Stimulated activated CD4-positive, alpha-beta T cell treated with anti-CD3 and anti-CD28 coated beads, Interleukin-4, amount 100 ng/mL, for 1 hour (primary cell): ENCODE measurements around the gene ULK4.
"Not testable (repeated sequence)": the region's sequence is repeated elsewhere in the genome, so short reads cannot be mapped to it uniquely, and the experiment has no call there.

Experiments used
- DNase-seq: peaks from one replicate; pipeline ENCODE4 v3.0.0-alpha.2; 2020

Gene ULK4

DNA sequence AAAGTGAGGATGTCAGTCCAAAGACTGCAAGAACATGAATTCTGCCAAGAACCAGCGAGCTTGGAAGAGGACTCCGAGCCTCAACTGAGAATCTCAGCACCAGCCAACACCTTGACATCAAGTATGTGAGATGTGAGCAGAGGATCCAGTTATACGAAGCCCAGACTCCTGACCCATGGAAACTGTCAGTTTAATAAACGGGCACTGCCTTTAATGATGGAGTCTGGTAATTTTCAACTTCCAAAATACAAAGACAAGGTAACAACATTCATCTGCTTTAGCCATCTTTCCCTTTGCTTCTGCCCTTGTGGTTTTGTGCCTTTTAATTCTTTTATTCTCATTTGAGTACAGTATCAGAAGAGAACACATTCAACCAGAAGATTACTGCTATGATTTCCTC lies 211.9 kb downstream of the ULK4 start:
- no peak for DNase-seq

DNA sequence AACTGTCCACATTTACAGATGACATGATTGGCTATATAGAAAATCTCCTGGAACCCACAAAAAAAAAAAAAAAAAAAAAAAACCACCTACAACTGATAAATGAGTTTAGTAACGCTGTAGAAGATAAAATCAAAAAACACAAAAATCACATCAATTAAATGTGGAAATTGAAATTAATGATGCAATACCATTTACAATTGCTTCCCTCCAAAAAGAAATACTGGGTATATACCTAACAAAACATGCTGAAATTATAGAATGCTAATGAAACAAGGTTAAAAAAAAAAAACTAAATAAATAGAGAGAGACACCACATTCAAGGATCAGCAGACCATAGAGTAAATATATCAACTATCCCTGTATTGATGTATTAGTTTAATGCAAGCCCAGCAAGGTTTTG lies 215.7 kb downstream of the ULK4 start:
- DNase-seq, result no peak

- DNase-seq, result no peak
These were observed 219.8 kb downstream of the ULK4 start for GRCh38 chr3:41742121-41742520.

DNA sequence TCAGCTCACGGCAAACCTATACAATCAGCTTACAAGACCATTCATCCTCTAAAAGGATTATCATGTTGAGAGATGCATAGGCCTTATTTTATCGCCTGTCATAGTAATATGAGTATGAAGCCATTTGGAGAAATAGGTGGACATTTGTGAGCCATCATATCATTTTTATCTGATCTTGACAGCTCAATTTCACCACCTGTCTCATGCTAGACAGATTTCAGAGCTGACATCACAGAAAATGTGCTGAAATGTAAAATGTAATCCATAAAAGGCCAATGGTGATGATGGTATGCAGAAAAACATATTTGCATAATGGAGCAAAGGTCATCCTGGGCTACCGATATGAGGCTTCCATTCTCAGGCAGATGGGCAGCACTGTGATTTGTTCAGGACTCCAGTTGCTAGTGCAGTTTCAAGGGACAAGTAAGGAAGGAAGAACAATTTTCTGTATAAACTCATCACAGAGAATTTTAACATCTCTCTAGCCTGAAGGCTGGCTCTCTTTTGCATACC lies 221.5 kb downstream of the ULK4 start:
- no peak for DNase-seq

GRCh38 chr3:41726891-41727290 lies 235.0 kb downstream of the ULK4 start:
- DNase-seq, result no peak

DNA sequence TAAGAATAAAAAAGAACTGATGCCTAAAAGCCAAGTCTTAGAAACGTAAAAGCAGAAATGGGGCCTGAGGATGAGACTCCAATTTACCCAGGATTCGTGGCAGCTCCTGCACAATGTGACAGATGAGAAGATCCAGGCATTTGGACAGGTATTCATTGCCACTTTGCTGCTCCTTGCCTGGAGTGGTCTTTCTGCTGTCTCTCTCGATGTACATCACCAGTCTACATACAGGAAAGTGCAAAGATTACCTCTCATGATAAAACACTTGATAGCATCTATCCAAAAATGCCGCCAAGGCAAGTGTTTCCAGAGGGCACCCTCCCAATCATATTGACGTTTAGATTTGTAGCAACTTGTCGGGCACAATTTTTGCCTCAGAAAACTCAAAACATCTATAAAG lies 244.3 kb downstream of the ULK4 start:
- DNase-seq, result no peak

GRCh38 chr3:41716471-41716870 lies 245.4 kb downstream of the ULK4 start:
- no peak for DNase-seq

- DNase-seq, result no peak
These were observed 246.5 kb downstream of the ULK4 start for GRCh38 chr3:41715376-41715775.

- no peak for DNase-seq
These were observed 250.3 kb downstream of the ULK4 start for GRCh38 chr3:41711651-41712050.

DNA sequence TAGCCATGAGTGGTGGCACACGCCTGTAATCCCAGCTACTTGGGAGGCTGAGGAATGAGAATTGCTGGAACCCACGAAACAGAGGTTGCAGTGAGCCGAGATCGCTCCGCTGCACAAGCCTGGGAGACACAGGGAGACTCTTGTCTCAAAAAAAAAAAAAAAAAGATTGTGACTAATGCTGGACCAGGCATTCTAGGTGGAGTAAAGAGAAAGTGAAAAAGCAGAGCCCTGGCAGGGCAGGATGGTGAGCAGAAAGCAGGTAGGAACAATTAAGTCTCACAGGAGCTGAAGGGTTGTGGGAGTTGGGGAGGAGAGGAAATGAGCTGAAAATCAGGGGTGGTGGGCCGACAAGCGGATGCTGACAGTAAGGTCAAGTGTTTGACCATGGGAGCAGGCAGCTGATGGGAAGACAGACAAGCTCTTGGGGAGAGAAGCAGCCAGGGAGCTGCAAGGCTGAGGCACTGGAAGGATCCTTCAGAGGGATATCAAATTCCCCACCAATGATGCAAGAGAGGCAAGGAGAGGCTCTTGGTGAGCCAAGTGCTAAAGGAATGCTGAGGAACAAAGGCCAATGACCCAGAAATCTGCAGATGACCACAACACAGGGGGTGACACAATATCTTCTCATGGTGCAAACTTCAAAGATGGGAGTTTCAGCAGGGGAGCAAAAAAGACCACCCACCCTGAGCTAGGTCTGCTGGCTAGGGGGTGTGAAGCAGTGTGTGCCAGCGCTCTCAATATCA lies 251.1 kb downstream of the ULK4 start:
- DNase-seq, result no peak

- not testable (repeated sequence) for DNase-seq
These were observed 252.7 kb downstream of the ULK4 start for GRCh38 chr3:41709213-41709612.

DNA sequence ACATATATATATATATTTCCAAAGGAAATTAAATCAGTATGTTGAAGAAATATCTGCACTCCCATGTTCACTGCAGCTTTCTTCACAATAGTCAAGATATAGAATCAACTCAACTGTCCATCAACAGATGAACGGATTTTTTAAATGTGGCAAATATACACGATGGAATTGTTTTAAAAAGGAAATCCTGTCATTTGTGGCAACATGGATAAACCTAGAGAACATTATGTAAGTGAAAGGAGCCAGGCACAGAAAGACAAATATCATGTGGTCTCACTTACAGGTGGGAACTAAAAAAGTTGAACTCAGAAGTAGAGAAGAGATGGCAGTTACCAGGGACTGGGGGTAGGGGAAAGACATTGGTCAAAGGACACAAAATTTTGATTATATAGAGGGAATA lies 253.7 kb downstream of the ULK4 start:
- no peak for DNase-seq

- DNase-seq, result no peak
These were observed 256.0 kb downstream of the ULK4 start for GRCh38 chr3:41705893-41706292.

- DNase-seq, result no peak
These were observed 260.7 kb downstream of the ULK4 start for GRCh38 chr3:41701191-41701698.

- no peak for DNase-seq
These were observed 261.7 kb downstream of the ULK4 start for GRCh38 chr3:41700155-41700554.

- no peak for DNase-seq
These were observed 263.0 kb downstream of the ULK4 start for GRCh38 chr3:41698898-41699297.

DNA sequence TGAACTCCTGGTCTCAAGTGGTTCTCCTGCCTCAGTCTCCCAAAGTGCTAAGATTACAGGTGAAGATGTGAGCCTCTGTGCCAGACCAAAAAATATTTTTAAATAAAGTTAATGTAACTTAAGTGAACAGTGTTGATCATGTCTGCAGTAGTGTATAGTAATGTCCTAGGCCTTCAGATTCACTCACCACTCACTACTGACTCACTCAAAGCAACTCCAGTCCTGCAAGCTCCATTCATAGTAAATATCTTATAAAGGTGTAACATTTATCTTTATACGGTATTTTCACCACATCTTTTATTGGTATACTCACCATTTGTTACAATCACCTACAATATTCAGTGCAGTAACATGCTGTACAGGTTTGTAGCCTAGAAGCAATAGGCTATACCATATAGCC lies 264.2 kb downstream of the ULK4 start:
- no peak for DNase-seq

GRCh38 chr3:41695806-41696205 lies 266.1 kb downstream of the ULK4 start:
- not testable (repeated sequence) for DNase-seq

DNA sequence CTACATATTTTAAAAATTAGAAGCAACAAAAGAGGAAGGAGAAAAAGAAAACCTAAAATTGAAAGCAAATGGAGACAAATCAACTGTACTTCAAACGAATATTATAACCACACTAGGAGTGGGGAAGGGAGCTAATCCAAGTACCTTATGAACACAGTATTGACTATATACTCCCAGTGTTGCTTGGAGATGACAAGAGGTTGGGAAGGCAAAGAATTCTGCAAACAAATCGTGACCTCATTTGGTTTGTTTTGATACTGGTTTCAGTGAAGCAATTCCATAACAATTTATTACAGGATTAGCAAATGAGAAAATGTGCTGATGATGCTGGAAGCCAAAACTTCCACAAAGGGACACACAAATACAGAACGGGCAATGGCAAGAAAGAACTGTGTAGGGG lies 268.1 kb downstream of the ULK4 start:
- no peak for DNase-seq

- no peak for DNase-seq
These were observed 270.9 kb downstream of the ULK4 start for GRCh38 chr3:41690766-41691563.

- DNase-seq, result no peak
These were observed 273.1 kb downstream of the ULK4 start for GRCh38 chr3:41688595-41689380.

DNA sequence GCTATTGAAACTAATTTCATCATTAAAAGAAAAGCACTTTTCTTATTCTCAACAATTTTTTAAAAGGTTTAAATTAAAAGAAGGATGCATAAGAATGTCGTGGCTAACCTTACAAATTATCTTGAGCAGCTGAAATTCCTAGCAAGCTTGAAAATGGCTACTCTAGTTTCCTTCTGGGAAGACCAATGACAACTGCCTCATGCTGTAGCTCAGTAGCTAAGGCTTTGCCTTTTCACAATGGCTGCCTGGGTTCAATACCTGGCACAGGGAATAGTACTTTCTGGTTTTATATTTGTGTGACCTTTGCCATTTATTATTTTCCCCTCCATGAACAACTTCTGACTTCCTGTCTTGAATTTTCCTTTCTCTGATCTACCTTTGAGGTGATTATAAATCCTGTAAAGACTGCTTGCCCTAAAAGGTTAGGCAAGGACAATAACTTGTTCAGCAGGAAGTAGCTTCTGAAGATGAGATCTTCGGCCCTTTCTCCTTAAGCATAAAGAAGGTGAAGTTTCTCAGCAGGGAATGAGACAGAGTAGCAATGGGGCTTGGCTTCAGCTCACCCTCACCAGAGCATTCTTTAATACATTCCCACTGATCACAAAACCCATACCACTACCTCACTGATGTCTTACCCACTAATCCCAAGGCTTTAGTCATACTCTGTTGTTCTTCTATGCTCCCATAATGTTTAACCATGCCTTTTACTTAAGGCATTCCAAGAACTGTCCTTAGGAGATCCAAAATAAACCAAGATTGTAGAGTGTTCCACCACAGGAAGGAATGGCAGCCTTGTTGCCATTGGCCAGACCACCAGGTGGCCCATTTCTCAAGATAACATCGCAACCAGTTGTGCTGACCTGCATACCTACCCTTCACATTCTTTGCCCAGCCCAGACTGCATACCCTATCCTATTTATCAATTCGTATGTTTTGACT lies 276.8 kb downstream of the ULK4 start:
- no peak for DNase-seq
